ENCODE results near the gene UBE3B.

Gene UBE3B

GRCh38 chr12:109577311-109577710, 99.9 kb downstream of the UBE3B start:
- DNase-seq: no peak

- DNase-seq: no peak
Measured at GRCh38 chr12:109578330-109578927, 101.0 kb downstream of the UBE3B start.

- DNase-seq: no peak
Measured at GRCh38 chr12:109579639-109580038, 102.2 kb downstream of the UBE3B start.

DNA sequence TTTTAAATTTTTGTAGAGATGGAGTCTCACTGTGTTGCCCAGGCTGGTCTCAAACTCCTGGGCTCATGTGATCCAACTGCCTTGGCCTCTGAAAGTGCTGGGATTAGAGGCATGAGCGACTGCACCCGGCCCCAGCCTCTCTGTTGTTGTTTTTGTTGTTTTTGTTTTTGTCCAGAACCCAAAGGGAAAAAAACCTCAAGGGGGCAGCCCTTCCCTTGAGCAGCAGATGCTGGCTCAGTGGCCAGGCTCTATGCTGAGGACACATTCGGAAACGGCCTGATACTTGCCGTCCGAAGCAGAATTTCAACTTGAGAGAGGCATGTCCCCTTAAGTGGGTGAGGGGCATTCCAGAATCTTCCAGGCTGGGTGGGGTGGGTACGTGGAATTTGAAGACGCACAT, 102.8 kb downstream of the UBE3B start:
- DNase-seq: no peak

DNA sequence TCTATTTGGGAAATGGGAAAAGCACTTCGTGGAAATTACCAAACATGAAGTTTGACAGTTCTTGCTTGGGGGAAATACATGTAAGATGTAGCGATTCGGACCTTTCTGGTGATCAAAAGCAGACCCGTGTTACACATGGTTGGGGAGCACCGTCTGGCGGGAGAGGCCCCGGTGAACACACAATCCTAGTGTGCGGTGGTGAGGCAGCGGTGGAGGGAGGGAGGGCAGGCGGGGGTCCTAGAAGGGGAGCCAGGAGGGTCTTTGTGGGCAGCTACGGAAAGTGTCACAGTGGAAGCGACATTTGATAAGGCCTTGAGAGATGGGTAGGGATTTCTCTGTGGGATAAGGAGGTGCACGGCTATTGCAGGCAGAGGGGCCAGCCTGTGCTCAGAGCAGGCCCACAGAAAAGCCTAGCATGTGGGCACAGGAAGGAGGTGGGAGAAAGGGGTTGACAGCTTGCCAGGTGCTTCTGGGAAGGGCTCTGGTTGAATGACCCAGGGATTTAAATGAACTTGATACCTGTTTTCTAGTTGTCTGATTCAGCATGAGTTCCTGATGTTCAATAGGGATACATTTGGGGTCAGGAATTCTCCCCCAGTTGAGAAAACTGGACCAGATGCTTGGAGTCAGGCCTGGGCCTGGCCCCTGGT, 103.4 kb downstream of the UBE3B start:
- DNase-seq: no peak

GRCh38 chr12:109581334-109581691, 103.9 kb downstream of the UBE3B start:
- no peak for DNase-seq

DNA sequence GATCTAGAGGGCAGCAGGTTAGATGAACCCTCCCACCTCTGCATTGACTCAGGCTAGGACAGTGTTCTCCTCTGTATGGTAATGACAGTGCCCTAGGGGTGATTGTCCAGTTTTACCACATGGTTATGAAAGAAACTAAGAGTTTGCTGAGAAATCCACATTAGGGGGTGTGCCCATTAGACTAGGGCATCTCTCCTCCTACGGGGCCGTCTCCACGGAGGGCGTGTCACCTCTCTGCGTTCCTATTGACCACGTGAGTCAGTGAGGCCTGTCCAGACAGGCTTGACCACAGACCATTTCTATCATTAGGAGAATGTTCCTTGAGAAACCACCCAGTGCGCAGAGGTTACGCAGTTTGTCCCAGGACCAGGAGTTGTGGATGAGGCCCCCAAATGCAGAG, 104.4 kb downstream of the UBE3B start:
- DNase-seq: no peak

- no peak for DNase-seq
Measured at GRCh38 chr12:109582636-109583035, 105.2 kb downstream of the UBE3B start.

GRCh38 chr12:109583733-109584132, 106.3 kb downstream of the UBE3B start:
- DNase-seq: no peak

Data from MV-4-11 (cell line).